WTC11 (cell line): ENCODE measurements around the gene CTCFL.

Experiments
- CREB1 ChIP-seq: sonication (generic); formaldehyde crosslinking; IDR thresholded peaks from 2 replicates; pipeline ENCODE4 v1.8.0; 2023; ENCODE audit warnings: mild to moderate bottlenecking, missing genetic modification reagents
- FOXK1 ChIP-seq: sonication (generic); formaldehyde crosslinking; IDR thresholded peaks from 2 replicates; pipeline ENCODE4 v1.8.0; 2022; ENCODE audit warnings: mild to moderate bottlenecking, moderate library complexity, missing genetic modification reagents
- ZNF121 ChIP-seq: sonication (generic); formaldehyde crosslinking; IDR thresholded peaks from 2 replicates; pipeline ENCODE4 v1.8.0; 2023; ENCODE audit warnings: missing genetic modification reagents
- ZNF317 ChIP-seq: sonication (generic); formaldehyde crosslinking; IDR thresholded peaks from 2 replicates; pipeline ENCODE4 v1.8.1; 2023; ENCODE audit warnings: low read depth, mild to moderate bottlenecking, moderate library complexity, missing genetic modification reagents, borderline replicate concordance
- TF ChIP-seq, protein P1 (sequence below): fragments of 200-600 bp; IDR thresholded peaks from 2 replicates; pipeline ENCODE4 v1.8.0; 2022; ENCODE audit warnings: antibody characterized with exemption
- TF ChIP-seq, protein P2 (sequence below): sonication (generic); formaldehyde crosslinking; IDR thresholded peaks from 2 replicates; pipeline ENCODE4 v1.8.1; 2023; ENCODE audit warnings: mild to moderate bottlenecking, missing genetic modification reagents
- TF ChIP-seq, protein P3 (sequence below): sonication (generic); formaldehyde crosslinking; IDR thresholded peaks from 2 replicates; pipeline ENCODE4 v1.8.1; 2022; ENCODE audit warnings: missing genetic modification reagents, borderline replicate concordance
- TF ChIP-seq, protein P4 (sequence below): fragments of 250-450 bp; sonication (Bioruptor Pico); IDR thresholded peaks from 2 replicates; pipeline ENCODE4 v2.1.2; 2022; ENCODE audit warnings: mild to moderate bottlenecking, moderate library complexity
- TF ChIP-seq, protein P5 (sequence below): sonication (generic); formaldehyde crosslinking; IDR thresholded peaks from 2 replicates; pipeline ENCODE4 v1.8.1; 2022; ENCODE audit warnings: low read depth, missing genetic modification reagents, borderline replicate concordance
- TF ChIP-seq, protein P6 (sequence below): sonication (generic); formaldehyde crosslinking; IDR thresholded peaks from 2 replicates; pipeline ENCODE4 v1.8.0; 2022; ENCODE audit warnings: mild to moderate bottlenecking, missing genetic modification reagents

DNA sequence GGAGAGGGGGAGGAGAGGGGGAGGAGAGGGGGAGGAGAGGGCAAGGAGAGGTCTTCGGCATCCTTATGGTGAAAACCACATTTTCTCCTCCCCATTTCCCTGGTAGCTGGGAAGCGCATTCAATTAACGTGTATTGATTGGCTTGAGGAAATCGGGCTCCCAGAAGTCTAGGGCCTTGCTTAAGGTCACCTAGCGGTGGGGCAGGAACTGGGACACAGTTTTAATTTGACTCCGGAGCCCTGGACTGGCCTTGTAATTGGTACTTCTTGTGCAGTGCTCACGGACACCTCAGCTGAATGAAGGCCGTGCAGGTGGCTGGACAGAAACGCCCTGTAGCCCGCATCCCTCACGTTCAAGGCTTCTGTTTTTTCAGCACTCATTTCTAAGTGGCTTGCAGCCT is 42.8 kb downstream of the CTCFL start:
- TF ChIP-seq, protein P1, sequence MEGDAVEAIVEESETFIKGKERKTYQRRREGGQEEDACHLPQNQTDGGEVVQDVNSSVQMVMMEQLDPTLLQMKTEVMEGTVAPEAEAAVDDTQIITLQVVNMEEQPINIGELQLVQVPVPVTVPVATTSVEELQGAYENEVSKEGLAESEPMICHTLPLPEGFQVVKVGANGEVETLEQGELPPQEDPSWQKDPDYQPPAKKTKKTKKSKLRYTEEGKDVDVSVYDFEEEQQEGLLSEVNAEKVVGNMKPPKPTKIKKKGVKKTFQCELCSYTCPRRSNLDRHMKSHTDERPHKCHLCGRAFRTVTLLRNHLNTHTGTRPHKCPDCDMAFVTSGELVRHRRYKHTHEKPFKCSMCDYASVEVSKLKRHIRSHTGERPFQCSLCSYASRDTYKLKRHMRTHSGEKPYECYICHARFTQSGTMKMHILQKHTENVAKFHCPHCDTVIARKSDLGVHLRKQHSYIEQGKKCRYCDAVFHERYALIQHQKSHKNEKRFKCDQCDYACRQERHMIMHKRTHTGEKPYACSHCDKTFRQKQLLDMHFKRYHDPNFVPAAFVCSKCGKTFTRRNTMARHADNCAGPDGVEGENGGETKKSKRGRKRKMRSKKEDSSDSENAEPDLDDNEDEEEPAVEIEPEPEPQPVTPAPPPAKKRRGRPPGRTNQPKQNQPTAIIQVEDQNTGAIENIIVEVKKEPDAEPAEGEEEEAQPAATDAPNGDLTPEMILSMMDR = no peak
- TF ChIP-seq FOXK1 (CRISPR knock-in tag) = no peak
- TF ChIP-seq ZNF121 (CRISPR knock-in tag) = no peak
- TF ChIP-seq, protein P2, sequence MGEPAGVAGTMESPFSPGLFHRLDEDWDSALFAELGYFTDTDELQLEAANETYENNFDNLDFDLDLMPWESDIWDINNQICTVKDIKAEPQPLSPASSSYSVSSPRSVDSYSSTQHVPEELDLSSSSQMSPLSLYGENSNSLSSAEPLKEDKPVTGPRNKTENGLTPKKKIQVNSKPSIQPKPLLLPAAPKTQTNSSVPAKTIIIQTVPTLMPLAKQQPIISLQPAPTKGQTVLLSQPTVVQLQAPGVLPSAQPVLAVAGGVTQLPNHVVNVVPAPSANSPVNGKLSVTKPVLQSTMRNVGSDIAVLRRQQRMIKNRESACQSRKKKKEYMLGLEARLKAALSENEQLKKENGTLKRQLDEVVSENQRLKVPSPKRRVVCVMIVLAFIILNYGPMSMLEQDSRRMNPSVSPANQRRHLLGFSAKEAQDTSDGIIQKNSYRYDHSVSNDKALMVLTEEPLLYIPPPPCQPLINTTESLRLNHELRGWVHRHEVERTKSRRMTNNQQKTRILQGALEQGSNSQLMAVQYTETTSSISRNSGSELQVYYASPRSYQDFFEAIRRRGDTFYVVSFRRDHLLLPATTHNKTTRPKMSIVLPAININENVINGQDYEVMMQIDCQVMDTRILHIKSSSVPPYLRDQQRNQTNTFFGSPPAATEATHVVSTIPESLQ (CRISPR knock-in tag) = no peak
- TF ChIP-seq, protein P3, sequence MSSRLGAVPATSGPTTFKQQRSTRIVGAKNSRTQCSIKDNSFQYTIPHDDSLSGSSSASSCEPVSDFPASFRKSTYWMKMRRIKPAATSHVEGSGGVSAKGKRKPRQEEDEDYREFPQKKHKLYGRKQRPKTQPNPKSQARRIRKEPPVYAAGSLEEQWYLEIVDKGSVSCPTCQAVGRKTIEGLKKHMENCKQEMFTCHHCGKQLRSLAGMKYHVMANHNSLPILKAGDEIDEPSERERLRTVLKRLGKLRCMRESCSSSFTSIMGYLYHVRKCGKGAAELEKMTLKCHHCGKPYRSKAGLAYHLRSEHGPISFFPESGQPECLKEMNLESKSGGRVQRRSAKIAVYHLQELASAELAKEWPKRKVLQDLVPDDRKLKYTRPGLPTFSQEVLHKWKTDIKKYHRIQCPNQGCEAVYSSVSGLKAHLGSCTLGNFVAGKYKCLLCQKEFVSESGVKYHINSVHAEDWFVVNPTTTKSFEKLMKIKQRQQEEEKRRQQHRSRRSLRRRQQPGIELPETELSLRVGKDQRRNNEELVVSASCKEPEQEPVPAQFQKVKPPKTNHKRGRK (CRISPR knock-in tag) = no peak
- no peak for TF ChIP-seq ZNF317 (CRISPR knock-in tag)
- TF ChIP-seq, protein P4, sequence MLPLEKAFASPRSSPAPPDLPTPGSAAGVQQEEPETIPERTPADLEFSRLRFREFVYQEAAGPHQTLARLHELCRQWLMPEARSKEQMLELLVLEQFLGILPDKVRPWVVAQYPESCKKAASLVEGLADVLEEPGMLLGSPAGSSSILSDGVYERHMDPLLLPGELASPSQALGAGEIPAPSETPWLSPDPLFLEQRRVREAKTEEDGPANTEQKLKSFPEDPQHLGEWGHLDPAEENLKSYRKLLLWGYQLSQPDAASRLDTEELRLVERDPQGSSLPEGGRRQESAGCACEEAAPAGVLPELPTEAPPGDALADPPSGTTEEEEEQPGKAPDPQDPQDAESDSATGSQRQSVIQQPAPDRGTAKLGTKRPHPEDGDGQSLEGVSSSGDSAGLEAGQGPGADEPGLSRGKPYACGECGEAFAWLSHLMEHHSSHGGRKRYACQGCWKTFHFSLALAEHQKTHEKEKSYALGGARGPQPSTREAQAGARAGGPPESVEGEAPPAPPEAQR (CRISPR knock-in tag) = no peak
- no peak for TF ChIP-seq CREB1 (CRISPR knock-in tag)
- TF ChIP-seq, protein P5, sequence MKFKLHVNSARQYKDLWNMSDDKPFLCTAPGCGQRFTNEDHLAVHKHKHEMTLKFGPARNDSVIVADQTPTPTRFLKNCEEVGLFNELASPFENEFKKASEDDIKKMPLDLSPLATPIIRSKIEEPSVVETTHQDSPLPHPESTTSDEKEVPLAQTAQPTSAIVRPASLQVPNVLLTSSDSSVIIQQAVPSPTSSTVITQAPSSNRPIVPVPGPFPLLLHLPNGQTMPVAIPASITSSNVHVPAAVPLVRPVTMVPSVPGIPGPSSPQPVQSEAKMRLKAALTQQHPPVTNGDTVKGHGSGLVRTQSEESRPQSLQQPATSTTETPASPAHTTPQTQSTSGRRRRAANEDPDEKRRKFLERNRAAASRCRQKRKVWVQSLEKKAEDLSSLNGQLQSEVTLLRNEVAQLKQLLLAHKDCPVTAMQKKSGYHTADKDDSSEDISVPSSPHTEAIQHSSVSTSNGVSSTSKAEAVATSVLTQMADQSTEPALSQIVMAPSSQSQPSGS (CRISPR knock-in tag) = no peak
- TF ChIP-seq, protein P6, sequence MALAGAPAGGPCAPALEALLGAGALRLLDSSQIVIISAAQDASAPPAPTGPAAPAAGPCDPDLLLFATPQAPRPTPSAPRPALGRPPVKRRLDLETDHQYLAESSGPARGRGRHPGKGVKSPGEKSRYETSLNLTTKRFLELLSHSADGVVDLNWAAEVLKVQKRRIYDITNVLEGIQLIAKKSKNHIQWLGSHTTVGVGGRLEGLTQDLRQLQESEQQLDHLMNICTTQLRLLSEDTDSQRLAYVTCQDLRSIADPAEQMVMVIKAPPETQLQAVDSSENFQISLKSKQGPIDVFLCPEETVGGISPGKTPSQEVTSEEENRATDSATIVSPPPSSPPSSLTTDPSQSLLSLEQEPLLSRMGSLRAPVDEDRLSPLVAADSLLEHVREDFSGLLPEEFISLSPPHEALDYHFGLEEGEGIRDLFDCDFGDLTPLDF = no peak
